ENCODE measurements around the gene TALDO1. TPM values are rescaled to one million over a fixed set of nuclear protein-coding genes. Genes with fewer than 3 reads are reported as not detected.
A peak's percentile ranks its signal among the peaks of the same experiment; 100 is the strongest.

The TALDO1 gene
- total RNA-seq, 2 experiments from 2014 or later = 199 to 206 TPM

- DNase-seq = no peak
- Mint-ChIP-seq H3K4me3 (no peak overlapping the region), H3K9me3 (no peaks in the 10 kb centered on the region), H3K36me3 (peaks cover 3% of the 10 kb centered on the region), H3K27ac (no peak overlapping the region), H3K27me3 (no peaks in the 10 kb centered on the region), H3K4me1 (peaks cover 9% of the 10 kb centered on the region)
- ATAC-seq (ENCODE audit: low read depth) = no peak
- POLR2A ChIA-PET = no interaction called here
Measured at GRCh38 chr11:800473-800872, 53.2 kb downstream of the TALDO1 start.

- H3K27me3 Mint-ChIP-seq = no peaks in the 10 kb centered on the region
- H3K9me3 Mint-ChIP-seq = no peaks in the 10 kb centered on the region
- DNase-seq = no peak
- ATAC-seq (ENCODE audit: low read depth) = no peak
- no peak overlapping the region for H3K4me3 Mint-ChIP-seq
- peaks cover 8% of the 10 kb centered on the region for H3K4me1 Mint-ChIP-seq
- POLR2A ChIA-PET = no interaction called here
- no peak overlapping the region for H3K27ac Mint-ChIP-seq
- H3K36me3 Mint-ChIP-seq = peaks cover 3% of the 10 kb centered on the region
Measured at GRCh38 chr11:801097-801780, 54.0 kb downstream of the TALDO1 start.

DNA sequence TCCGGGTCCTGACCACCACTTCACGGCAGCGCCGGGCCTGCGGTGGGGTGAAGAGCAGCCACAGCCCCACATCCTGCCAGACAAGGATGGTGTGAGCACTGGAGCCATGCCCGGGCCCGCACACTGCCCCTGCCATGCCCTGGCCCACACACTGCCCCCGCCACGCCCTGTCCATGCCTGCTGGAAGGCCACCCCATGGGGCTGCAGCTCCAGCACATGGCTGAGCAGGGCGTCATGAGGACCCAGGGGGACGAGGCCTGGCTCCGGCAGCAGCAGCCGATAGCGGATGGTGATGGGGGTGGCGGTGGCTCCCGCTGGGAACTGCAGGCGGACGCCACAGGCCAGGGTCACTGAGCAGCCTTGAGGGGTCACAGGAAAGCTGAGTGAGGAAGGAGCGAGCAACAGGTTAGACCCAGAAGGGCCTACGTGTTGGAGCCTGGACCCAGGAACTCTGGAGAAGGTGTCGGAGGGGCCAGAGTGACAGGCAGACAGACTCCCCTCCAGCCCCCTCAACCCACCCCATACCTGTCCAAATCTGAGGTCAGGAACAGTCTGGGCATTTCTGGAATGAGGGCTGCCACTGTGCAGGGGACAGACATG, 54.9 kb downstream of the TALDO1 start:
- Mint-ChIP-seq H3K4me3 (peak overlapping the region; percentile 42), H3K27me3 (no peaks in the 10 kb centered on the region), H3K36me3 (peaks cover 3% of the 10 kb centered on the region), H3K27ac (no peak overlapping the region), H3K4me1 (peaks cover 4% of the 10 kb centered on the region), H3K9me3 (no peaks in the 10 kb centered on the region)
- POLR2A ChIA-PET = interaction anchor here (2.9 kb wide), 1 partner anchor 41 kb away, joined by 9 read pairs; the partner anchor contains the start of genes POLR2L and TSPAN4
- ATAC-seq (ENCODE audit: low read depth) (no peak), DNase-seq (no peak)

GRCh38 chr11:802693-803466, 55.6 kb downstream of the TALDO1 start:
- peak overlapping the region; percentile 84 for H3K4me3 Mint-ChIP-seq
- no peaks in the 10 kb centered on the region for H3K27me3 Mint-ChIP-seq
- no peak for ATAC-seq (ENCODE audit: low read depth)
- H3K9me3 Mint-ChIP-seq = no peaks in the 10 kb centered on the region
- H3K36me3 Mint-ChIP-seq = peaks cover 3% of the 10 kb centered on the region
- peaks cover 6% of the 10 kb centered on the region for H3K4me1 Mint-ChIP-seq
- H3K27ac Mint-ChIP-seq = no peak overlapping the region
- POLR2A ChIA-PET = interaction anchor here (2.9 kb wide), 2 partner anchors 16 to 40 kb away, joined by 9 to 13 read pairs; partner anchors contain the start of genes PNPLA2, POLR2L and TSPAN4
- no peak for DNase-seq

DNA sequence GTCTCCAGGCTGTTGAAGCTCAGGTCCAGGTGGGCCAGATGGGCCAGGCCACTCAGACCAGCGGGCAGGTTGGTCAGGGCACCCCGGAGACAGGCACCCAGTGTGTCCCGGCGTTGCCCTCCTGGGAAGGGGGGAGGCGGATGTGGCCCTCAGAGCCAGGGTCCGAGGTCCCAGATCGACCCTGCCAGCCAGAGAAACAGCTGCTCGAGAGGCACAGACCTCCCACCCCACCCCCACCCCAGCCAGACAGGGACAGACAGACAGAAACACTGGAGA, 56.1 kb downstream of the TALDO1 start:
- POLR2A ChIA-PET = interaction anchor here (1.3 to 2.9 kb wide), 3 partner anchors 8 to 39 kb away, joined by 5 to 13 read pairs (median 9); partner anchors contain the start of genes PNPLA2, POLR2L and TSPAN4
- Mint-ChIP-seq H3K9me3 (no peaks in the 10 kb centered on the region), H3K27ac (no peak overlapping the region), H3K4me1 (peaks cover 7% of the 10 kb centered on the region), H3K36me3 (peaks cover 3% of the 10 kb centered on the region), H3K4me3 (peak overlapping the region; percentile 84), H3K27me3 (no peaks in the 10 kb centered on the region)
- ATAC-seq (ENCODE audit: low read depth) = no peak
- no peak for DNase-seq

- Mint-ChIP-seq H3K4me3 (peak overlapping the region; percentile 84), H3K36me3 (peaks cover 3% of the 10 kb centered on the region), H3K9me3 (no peaks in the 10 kb centered on the region), H3K27me3 (no peaks in the 10 kb centered on the region), H3K27ac (peak overlapping the region; percentile 80), H3K4me1 (peaks cover 12% of the 10 kb centered on the region)
- POLR2A ChIA-PET = interaction anchor here (0.7 to 2.9 kb wide), 8 partner anchors 8 to 39 kb away, joined by 3 to 13 read pairs (median 4); partner anchors contain the start of genes CD151, CEND1, GATD1 and PNPLA2
- DNase-seq (no peak), ATAC-seq (ENCODE audit: low read depth) (no peak)
Measured at GRCh38 chr11:803770-804598, 56.7 kb downstream of the TALDO1 start.

GRCh38 chr11:804599-804964, 57.3 kb downstream of the TALDO1 start:
- Mint-ChIP-seq H3K4me3 (peak overlapping the region; percentile 84), H3K27ac (peak overlapping the region; percentile 80), H3K36me3 (peaks cover 3% of the 10 kb centered on the region), H3K4me1 (peaks cover 12% of the 10 kb centered on the region), H3K27me3 (no peaks in the 10 kb centered on the region), H3K9me3 (no peaks in the 10 kb centered on the region)
- POLR2A ChIA-PET = interaction anchor here (0.6 to 2.9 kb wide), 9 partner anchors 9 to 38 kb away, joined by 3 to 13 read pairs (median 3); partner anchors contain the start of genes CD151, CEND1, GATD1 and PNPLA2
- ATAC-seq (ENCODE audit: low read depth) (no peak), DNase-seq (no peak)

GRCh38 chr11:808427-809286, 61.4 kb downstream of the TALDO1 start:
- Mint-ChIP-seq H3K9me3 (no peaks in the 10 kb centered on the region), H3K4me1 (peaks cover 29% of the 10 kb centered on the region), H3K27ac (peak overlapping the region; percentile 97), H3K4me3 (peak overlapping the region; percentile 91), H3K27me3 (no peaks in the 10 kb centered on the region), H3K36me3 (peaks cover 12% of the 10 kb centered on the region)
- DNase-seq (no peak), ATAC-seq (ENCODE audit: low read depth) (no peak)
- POLR2A ChIA-PET = interaction anchor here (1.1 to 2.9 kb wide), 11 partner anchors 9 to 302 kb away, joined by 3 to 51 read pairs (median 7); partner anchors contain the start of genes CD151, CRACR2B, PNPLA2 and POLR2L

- POLR2A ChIA-PET = interaction anchor here (0.6 to 2.9 kb wide), 13 partner anchors 10 to 303 kb away, joined by 3 to 51 read pairs (median 5); partner anchors contain the start of genes CD151, CRACR2B, PNPLA2 and RNH1
- DNase-seq (peak; percentile 98), ATAC-seq (ENCODE audit: low read depth) (peak; percentile 81)
- H3K27me3 Mint-ChIP-seq = no peaks in the 10 kb centered on the region
- peak within 1 kb of the TSS; percentile 91 for H3K4me3 Mint-ChIP-seq
- peaks cover 27% of the 10 kb centered on the region for H3K4me1 Mint-ChIP-seq
- peak within 1 kb of the TSS; percentile 97 for H3K27ac Mint-ChIP-seq
- H3K36me3 Mint-ChIP-seq = peaks cover 14% of the 10 kb centered on the region
- H3K9me3 Mint-ChIP-seq = no peaks in the 10 kb centered on the region
Measured at GRCh38 chr11:809287-810039, 62.2 kb downstream of the TALDO1 start, which contains the start of gene RPLP2. TSS of gene RPLP2 (plus strand) at chr11:809967. CDS start at chr11:810235, 268 bp downstream.

- peaks cover 14% of the 10 kb centered on the region for H3K36me3 Mint-ChIP-seq
- POLR2A ChIA-PET = interaction anchor here (0.6 to 2.9 kb wide), 14 partner anchors 9 to 303 kb away, joined by 3 to 51 read pairs (median 6); partner anchors contain the start of genes CD151, CRACR2B, PNPLA2 and RNH1
- peak overlapping the region; percentile 91 for H3K4me3 Mint-ChIP-seq
- H3K27me3 Mint-ChIP-seq = no peaks in the 10 kb centered on the region
- ATAC-seq (ENCODE audit: low read depth) (peak; percentile 8), DNase-seq (no peak)
- H3K9me3 Mint-ChIP-seq = no peaks in the 10 kb centered on the region
- H3K4me1 Mint-ChIP-seq = peaks cover 27% of the 10 kb centered on the region
- peak overlapping the region; percentile 97 for H3K27ac Mint-ChIP-seq
Measured at GRCh38 chr11:810040-810567, 62.8 kb downstream of the TALDO1 start.
